Effector memory CD4-positive, alpha-beta T cell (primary cell): ENCODE results near the gene EPAS1.

ENCODE experiments used
- DNase-seq, 3 donors: peaks; one replicate each; pipeline ENCODE4 v3.0.0-alpha.2; 2020
- H3K27ac ChIP-seq: 2 replicates; pipeline ENCODE4 v1.7.0; 2013; ENCODE audit warnings: mild to moderate bottlenecking, low read length, moderate library complexity; ENCODE audit not compliant: insufficient read depth, poor library complexity, severe bottlenecking
- H3K27me3 ChIP-seq: replicated peaks from 2 replicates; pipeline ENCODE4 v1.7.0; 2013; ENCODE audit warnings: mild to moderate bottlenecking, low read length; ENCODE audit not compliant: insufficient read depth, control insufficient read depth, poor library complexity, severe bottlenecking
- H3K36me3 ChIP-seq: 2 replicates; pipeline ENCODE4 v1.7.0; 2013; ENCODE audit warnings: mild to moderate bottlenecking, low read length, moderate library complexity; ENCODE audit not compliant: control insufficient read depth, insufficient read depth
- H3K4me1 ChIP-seq: 2 replicates; pipeline ENCODE4 v1.7.0; 2013; ENCODE audit warnings: low read length, mild to moderate bottlenecking; ENCODE audit not compliant: control insufficient read depth, insufficient read depth, poor library complexity, severe bottlenecking
- H3K4me3 ChIP-seq: 2 replicates; pipeline ENCODE4 v1.7.0; 2013; ENCODE audit warnings: low read length, low read depth, mild to moderate bottlenecking; ENCODE audit not compliant: insufficient read depth, poor library complexity, severe bottlenecking
- H3K9me3 ChIP-seq: 2 replicates; pipeline ENCODE4 v1.7.0; 2013; ENCODE audit warnings: mild to moderate bottlenecking, low read length, moderate library complexity; ENCODE audit not compliant: control insufficient read depth

EPAS1 gene

GRCh38 chr2:46270384-46270783 lies 26.8 kb upstream of the EPAS1 start:
- no peak overlapping the region for H3K4me3 ChIP-seq
- no peak overlapping the region for H3K27ac ChIP-seq
- no peaks in the 10 kb centered on the region for H3K27me3 ChIP-seq
- no peaks in the 10 kb centered on the region for H3K9me3 ChIP-seq
- H3K36me3 ChIP-seq: no peaks in the 10 kb centered on the region
- no peak for DNase-seq
- no peaks in the 10 kb centered on the region for H3K4me1 ChIP-seq

- Histone ChIP-seq H3K36me3 (no peaks in the 10 kb centered on the region), H3K4me3 (no peak overlapping the region), H3K4me1 (peaks cover 2% of the 10 kb centered on the region), H3K27ac (no peak overlapping the region), H3K9me3 (no peaks in the 10 kb centered on the region), H3K27me3 (no peaks in the 10 kb centered on the region)
- DNase-seq: no peak
Measured at GRCh38 chr2:46273225-46273863, 23.9 kb upstream of the EPAS1 start.

DNA sequence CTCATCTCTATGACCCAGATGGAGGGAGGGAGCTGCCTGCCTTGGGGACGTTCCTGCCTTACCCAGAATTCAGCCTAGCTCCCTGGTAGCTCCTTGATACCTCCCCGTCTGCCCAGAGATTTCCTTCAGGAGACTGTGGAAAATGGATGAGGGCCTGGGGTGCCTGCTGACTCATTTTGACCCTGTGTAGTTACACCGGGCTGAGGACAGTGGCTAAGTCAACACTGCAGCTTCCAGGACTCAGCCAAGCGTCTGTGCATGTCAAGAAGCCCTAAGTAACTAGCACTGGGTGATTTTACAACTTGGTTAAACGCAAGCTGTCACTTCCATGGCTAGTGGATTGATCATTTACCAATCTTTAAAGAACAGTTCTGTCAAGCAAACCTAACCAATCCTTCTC lies 23.3 kb upstream of the EPAS1 start:
- no peaks in the 10 kb centered on the region for H3K27me3 ChIP-seq
- H3K4me1 ChIP-seq: peaks cover 2% of the 10 kb centered on the region
- no peaks in the 10 kb centered on the region for H3K9me3 ChIP-seq
- no peak for DNase-seq
- H3K4me3 ChIP-seq: no peak overlapping the region
- H3K27ac ChIP-seq: no peak overlapping the region
- H3K36me3 ChIP-seq: no peaks in the 10 kb centered on the region

- no peaks in the 10 kb centered on the region for H3K36me3 ChIP-seq
- H3K4me3 ChIP-seq: no peak overlapping the region
- DNase-seq: no peak
- H3K9me3 ChIP-seq: no peaks in the 10 kb centered on the region
- no peak overlapping the region for H3K27ac ChIP-seq
- H3K27me3 ChIP-seq: no peaks in the 10 kb centered on the region
- H3K4me1 ChIP-seq: peaks cover 2% of the 10 kb centered on the region
Measured at GRCh38 chr2:46274586-46274985, 22.6 kb upstream of the EPAS1 start.

DNA sequence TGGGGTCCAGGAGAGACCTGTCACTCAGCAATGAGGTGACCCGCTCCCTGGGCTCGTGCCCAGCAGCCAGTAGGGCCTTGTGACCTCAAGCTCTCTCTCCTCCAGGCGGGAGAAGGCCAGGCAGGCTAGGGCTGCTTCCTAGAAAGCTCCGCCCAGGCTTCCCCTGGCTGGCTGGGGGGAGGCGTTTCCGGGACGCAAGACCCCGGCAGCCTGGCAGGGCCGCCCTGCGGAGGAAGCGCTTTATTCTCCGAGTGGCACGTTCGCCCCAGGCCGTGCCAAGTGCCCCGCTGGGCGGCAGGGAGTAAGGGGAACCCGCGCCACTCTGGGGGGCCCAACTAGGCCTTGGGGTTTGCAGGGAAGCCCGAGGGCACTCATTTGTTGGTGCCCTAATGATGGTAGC lies 21.2 kb upstream of the EPAS1 start:
- Histone ChIP-seq H3K9me3 (no peaks in the 10 kb centered on the region), H3K4me3 (no peak overlapping the region)
- DNase-seq: no peak

GRCh38 chr2:46276642-46277041 lies 20.6 kb upstream of the EPAS1 start:
- H3K27ac ChIP-seq: no peak overlapping the region
- H3K27me3 ChIP-seq: no peaks in the 10 kb centered on the region
- H3K36me3 ChIP-seq: no peaks in the 10 kb centered on the region
- no peak overlapping the region for H3K4me3 ChIP-seq
- peaks cover 2% of the 10 kb centered on the region for H3K4me1 ChIP-seq
- H3K9me3 ChIP-seq: no peaks in the 10 kb centered on the region
- no peak for DNase-seq

More for the DNA sequence above, 21.2 kb upstream of the EPAS1 start:
- Histone ChIP-seq H3K4me1 (peaks cover 2% of the 10 kb centered on the region), H3K27me3 (no peaks in the 10 kb centered on the region), H3K27ac (no peak overlapping the region), H3K36me3 (no peaks in the 10 kb centered on the region)

DNA sequence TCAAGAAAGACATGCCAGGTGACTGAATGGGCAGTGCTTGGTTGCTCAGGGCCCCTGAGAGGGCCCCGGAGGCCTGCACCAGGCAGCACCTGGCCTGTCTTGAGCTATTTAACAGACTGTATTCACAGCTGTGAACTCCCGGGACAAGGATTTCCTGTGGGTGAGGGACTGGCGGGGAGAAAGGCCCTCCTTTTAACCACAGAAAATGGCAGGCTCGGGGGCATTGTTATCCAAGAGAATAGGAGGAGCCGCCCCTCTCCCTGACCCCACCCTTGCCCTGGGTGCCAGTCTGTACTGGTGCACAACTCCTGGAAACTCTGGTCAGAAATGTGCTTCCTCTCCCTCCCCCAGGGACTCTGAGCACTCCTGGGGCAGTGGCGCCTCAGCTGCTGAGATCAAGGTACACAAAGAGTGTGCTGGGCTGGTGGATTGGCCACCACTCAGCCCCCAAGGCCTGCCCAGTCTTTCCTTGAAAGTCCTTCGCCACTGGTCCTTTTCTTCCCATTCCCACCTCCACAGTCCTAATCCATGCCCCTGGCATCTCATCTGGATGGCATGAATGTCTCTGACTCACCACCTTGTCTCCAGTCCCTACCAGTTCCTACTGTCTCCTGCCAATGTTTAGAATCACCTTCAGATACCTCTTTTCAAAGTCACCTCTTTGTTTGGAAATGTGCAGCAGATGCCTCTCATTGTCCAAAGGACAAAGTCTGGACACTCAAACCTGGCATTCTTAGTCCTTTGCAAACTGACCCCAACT lies 19.6 kb upstream of the EPAS1 start:
- no peaks in the 10 kb centered on the region for H3K36me3 ChIP-seq
- no peak overlapping the region for H3K4me3 ChIP-seq
- no peak for DNase-seq
- H3K9me3 ChIP-seq: no peaks in the 10 kb centered on the region
- H3K4me1 ChIP-seq: peaks cover 2% of the 10 kb centered on the region
- H3K27me3 ChIP-seq: no peaks in the 10 kb centered on the region
- H3K27ac ChIP-seq: no peak overlapping the region

GRCh38 chr2:46278952-46279351 lies 18.3 kb upstream of the EPAS1 start:
- Histone ChIP-seq H3K4me3 (no peak overlapping the region), H3K36me3 (no peaks in the 10 kb centered on the region), H3K27me3 (no peaks in the 10 kb centered on the region), H3K9me3 (no peaks in the 10 kb centered on the region), H3K4me1 (peaks cover 2% of the 10 kb centered on the region), H3K27ac (no peak overlapping the region)
- DNase-seq: no peak

DNA sequence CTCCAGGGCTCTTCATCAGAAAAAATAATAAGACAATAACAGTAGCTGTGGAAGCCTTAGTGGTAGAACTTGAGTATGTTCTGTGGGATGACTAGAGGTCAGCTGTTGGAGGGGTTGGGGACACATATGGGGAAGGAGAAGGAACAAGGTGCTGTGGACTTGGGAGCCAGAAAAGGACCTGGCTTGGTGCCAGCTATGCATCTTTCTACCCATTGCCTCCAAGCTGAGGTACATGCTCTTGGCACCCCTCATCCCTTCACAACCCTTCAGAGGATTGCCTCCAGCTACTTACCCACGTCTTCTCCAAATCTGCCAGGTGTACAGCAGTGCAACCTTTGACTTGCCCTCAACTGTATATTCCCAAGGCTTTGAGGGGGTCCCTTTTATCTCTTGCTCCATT lies 15.3 kb upstream of the EPAS1 start:
- no peaks in the 10 kb centered on the region for H3K4me1 ChIP-seq
- H3K27ac ChIP-seq: no peak overlapping the region
- no peak overlapping the region for H3K4me3 ChIP-seq
- H3K27me3 ChIP-seq: no peaks in the 10 kb centered on the region
- DNase-seq: no peak
- H3K36me3 ChIP-seq: no peaks in the 10 kb centered on the region
- no peaks in the 10 kb centered on the region for H3K9me3 ChIP-seq

DNA sequence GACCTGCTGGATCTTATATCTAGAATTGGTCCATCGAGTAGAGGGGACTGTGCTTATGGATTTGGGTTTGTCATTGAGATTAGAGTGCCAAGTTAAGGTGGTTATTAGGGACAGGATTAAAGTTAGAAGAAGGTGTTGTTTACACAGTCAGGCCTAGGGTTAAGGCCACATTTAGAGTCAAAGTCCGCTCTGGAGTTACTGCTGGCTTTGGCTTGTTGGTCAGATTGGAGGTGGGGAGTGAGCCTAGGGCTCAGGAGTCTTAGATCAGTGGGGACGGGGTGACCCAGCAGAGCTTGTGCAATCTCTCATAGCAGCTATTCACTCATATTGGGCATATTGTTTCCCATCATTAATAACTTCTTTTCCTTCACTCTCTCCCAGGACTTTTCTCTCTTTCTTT lies 13.5 kb upstream of the EPAS1 start:
- Histone ChIP-seq H3K4me3 (no peak overlapping the region), H3K9me3 (no peaks in the 10 kb centered on the region)

More for the DNA sequence above, 13.5 kb upstream of the EPAS1 start:
- Histone ChIP-seq H3K4me1 (no peaks in the 10 kb centered on the region), H3K27me3 (no peaks in the 10 kb centered on the region), H3K27ac (no peak overlapping the region), H3K36me3 (no peaks in the 10 kb centered on the region)
- no peak for DNase-seq
